ENCODE measurements around the gene NKPD1. TPM values are rescaled to one million over a fixed set of nuclear protein-coding genes. Genes with fewer than 3 reads are reported as not detected.

Gene NKPD1
- total RNA-seq, 8 experiments from 2014 or later = 0.49 to 1.4 (median 0.63) TPM

DNA sequence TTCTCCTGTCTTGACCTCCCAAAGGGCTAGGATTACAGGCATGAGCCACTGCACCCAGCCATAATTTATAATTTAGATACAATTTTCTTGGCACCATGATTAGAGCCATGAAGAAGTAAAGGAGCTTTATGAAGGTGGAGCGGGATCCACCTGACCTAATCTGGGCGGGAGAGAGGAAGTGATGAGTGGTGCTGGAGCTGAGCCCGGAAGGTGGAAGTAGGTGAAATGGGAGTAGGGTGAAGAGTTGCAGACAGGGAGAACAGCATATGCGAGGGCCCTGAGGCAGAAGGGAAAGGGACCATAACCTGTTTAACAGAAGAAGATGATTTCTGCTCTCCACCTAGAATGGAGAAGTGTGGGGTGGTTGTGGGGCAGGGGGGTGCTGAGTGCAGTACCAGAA lies 22.0 kb upstream of the NKPD1 start:
- ATAC-seq (replicated peaks in 6 of 8) = no peak
- no peak overlapping the region for H3K4me3 ChIP-seq
- H3K4me1 ChIP-seq (replicated peaks in 1 of 2) = peaks cover 5 to 6% of the 10 kb centered on the region in 2 donors
- in situ Hi-C loops (cut with MboI; ENCODE audit: low pct_unique_long_range_greater_than_20kb in 2 of 9, low sequenced_read_pairs in 9 of 9, unreplicated experiment in 9 of 9) = no loop called here
- no peak overlapping the region for H3K27ac ChIP-seq
- 71 to 100% (median 88%) methylated on average over 1 to 3 of the region's 4 CpGs; no CpG with 5 or more reads in 2 of the 10 experiments for WGBS, 10 experiments

DNA sequence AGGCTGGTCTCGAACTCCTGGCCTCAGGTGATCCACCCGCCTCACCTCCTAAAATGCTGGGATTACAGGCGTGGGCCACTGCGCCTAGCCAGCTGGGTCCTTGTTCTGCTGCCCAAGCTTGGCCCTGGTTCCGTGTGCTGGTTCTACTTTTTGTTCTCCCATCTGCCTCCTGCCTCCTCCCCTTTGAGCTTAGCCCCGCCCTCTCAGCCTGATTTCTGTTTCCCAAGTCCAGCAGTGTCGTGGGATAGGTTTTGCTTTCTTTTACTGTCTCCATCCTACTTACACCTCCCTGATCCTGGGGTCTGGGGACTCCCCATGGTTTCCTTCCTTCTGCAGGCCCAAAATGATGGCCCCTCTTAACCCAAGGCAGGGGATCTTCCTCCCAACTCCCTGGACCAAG lies 20.2 kb upstream of the NKPD1 start:
- WGBS, 10 experiments = 60 to 100% (median 70%) methylated on average over 1 to 3 of the region's 7 CpGs; no CpG with 5 or more reads in 6 of the 10 experiments
- in situ Hi-C loops (cut with MboI; ENCODE audit: low pct_unique_long_range_greater_than_20kb in 2 of 9, low sequenced_read_pairs in 9 of 9, unreplicated experiment in 9 of 9) = no loop called here
- ATAC-seq (replicated peaks in 6 of 8) = no peak
- peaks cover 8 to 13% of the 10 kb centered on the region in 2 donors for H3K4me1 ChIP-seq (replicated peaks in 1 of 2)
- no peak overlapping the region for H3K27ac ChIP-seq
- H3K4me3 ChIP-seq = no peak overlapping the region

DNA sequence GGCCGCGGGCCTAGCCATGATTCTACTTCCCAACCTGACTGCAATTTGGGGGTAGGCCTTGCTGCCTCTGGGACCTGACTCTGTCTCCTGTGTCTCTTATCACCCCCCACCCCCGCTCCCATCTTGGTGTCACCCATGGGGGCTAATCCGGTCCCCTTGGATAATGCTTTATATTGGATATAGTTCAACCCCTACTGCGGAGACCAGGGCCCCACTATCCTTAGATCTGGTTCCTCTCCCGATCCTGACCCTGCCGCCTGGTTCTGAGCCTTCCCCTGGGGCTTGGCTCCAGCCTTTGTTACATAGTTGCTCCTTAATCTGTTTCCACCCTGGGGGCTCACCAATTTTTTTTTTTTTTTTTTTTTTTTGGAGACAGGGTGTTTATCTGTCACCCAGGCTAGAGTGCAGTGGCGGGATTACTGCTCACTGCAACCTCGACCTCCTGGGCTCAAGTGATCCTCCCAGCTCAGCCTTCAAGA lies 19.1 kb upstream of the NKPD1 start:
- Histone ChIP-seq H3K4me3 (peak overlapping the region; percentile 66 to 94 (median 74)), H3K27ac (no peak overlapping the region), H3K4me1 (replicated peaks in 1 of 2) (peaks cover 8 to 13% of the 10 kb centered on the region in 2 donors)
- 20 to 71% (median 62%) methylated on average over 1 to 4 of the region's 9 CpGs; no CpG with 5 or more reads in 3 of the 10 experiments for WGBS, 10 experiments
- ATAC-seq (replicated peaks in 6 of 8) = no peak
- in situ Hi-C loops (cut with MboI; ENCODE audit: low pct_unique_long_range_greater_than_20kb in 2 of 9, low sequenced_read_pairs in 9 of 9, unreplicated experiment in 9 of 9) = no loop called here

DNA sequence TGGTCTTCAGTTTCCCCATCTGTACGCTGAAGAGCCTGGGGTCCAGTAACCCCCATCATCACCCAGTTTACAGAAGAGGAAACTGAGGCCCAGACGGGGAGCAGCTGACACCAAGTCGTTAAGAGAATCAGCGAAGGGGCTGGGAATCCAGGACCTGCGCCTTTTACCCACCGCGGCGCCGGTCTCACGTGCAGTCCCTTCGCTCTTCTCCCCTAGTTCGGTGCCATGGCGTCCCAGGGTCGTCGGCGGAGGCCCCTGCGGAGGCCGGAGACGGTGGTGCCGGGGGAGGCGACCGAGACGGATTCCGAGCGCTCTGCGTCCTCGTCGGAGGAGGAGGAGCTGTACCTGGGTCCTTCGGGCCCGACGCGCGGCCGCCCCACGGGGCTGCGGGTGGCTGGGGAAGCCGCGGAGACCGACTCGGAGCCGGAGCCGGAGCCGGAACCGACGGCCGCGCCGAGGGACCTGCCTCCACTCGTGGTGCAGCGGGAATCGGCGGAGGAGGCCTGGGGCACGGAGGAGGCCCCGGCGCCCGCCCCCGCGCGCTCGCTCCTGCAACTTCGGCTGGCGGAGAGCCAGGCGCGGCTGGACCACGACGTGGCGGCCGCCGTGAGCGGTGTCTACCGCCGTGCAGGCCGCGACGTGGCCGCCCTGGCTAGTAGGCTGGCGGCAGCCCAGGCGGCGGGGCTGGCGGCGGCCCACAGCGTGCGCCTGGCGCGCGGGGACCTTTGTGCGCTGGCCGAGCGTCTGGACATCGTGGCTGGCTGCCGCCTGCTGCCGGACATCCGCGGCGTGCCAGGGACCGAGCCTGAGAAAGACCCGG lies 18.5 kb upstream of the NKPD1 start:
- ATAC-seq (replicated peaks in 6 of 8) = peak in 2 of 8 experiments; percentile 0 to 1
- Histone ChIP-seq H3K27ac (peak overlapping the region; percentile 34 to 38), H3K4me1 (replicated peaks in 1 of 2) (peaks cover 8 to 13% of the 10 kb centered on the region in 2 donors), H3K4me3 (peak overlapping the region; percentile 66 to 94 (median 74))
- WGBS, 10 experiments = 0 to 8% (median 2%) methylated on average over 5 to 22 of the region's 97 CpGs; no CpG with 5 or more reads in 7 of the 10 experiments
- in situ Hi-C loops (cut with MboI; ENCODE audit: low pct_unique_long_range_greater_than_20kb in 2 of 9, low sequenced_read_pairs in 9 of 9, unreplicated experiment in 9 of 9) = no loop called here

DNA sequence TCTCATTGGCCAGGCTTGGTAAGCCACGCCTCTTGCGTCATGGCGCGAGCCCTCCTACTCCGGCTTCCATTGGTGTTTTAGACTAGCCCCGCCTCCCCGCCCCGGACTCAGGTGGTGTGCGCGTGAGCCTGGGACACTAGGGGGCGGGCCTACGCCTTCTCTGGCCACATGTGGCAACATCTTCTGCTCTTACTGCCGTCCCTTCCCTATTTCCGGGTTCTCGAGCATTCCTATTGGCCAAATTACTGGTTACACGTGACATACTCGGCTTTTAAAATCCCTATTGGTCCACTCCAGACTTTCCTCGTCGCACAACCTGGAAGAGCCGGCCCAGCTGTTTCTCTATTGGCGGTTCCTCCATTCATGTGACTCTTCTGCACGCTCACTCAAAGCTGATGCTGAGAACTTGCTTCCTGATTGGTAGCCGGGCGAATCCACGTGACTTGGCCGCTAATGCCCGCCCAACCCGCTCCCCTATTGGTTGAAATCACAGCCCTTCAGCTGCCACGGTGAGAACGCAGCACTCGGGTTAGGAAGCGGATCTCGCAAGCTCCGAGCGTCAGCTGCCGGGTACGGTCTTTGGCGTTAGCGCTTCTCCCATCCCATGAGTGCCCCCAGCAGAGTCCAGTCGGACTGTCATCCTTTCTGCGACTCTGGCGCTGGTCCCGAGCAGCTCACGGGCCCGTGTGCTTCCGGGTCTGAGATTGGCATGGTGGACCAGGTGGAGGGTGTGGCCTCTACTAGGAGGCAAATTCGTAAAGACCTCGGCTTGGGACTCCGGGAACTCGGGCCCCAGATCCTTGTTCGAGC lies 17.7 kb upstream of the NKPD1 start, which contains the start of gene BLOC1S3:
BLOC1S3 (plus strand) TSS at position 523 of the 810 bp plus-strand sequence. CDS start 513 bp downstream, outside the sequence.
- peaks cover 8 to 13% of the 10 kb centered on the region in 2 donors for H3K4me1 ChIP-seq (replicated peaks in 1 of 2)
- peak within 1 kb of the TSS; percentile 78 to 93 for H3K27ac ChIP-seq
- ATAC-seq (replicated peaks in 6 of 8) = peak; percentile 83 to 92 (median 90)
- 0 to 13% (median 0%) methylated on average over 2 to 30 of the region's 51 CpGs; no CpG with 5 or more reads in 4 of the 10 experiments for WGBS, 10 experiments
- in situ Hi-C loops (cut with MboI; ENCODE audit: low pct_unique_long_range_greater_than_20kb in 2 of 9, low sequenced_read_pairs in 9 of 9, unreplicated experiment in 9 of 9) = no loop called here
- peak within 1 kb of the TSS; percentile 76 to 94 (median 86) for H3K4me3 ChIP-seq

DNA sequence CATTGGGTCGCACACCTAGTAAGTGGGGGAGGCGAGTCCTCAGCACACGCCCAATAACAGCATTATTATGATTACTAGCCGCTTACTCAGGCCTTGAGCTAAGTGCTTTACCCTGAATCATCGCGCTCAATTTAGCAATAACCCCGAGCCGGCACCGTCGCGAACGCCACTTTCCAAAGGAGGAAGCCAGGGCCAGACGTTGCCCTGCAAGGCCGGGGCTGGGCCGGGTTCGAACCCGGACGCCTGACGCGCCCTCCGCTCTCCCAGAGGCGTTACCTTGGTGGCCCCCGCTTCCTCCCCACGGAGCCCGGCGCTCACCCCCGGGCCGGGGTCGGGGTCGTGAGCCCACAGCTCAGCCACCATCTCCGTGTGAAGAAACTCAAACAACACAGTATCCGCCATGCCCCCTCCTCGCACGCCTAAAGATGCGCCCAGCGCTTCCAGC lies 17.1 kb upstream of the NKPD1 start, which contains the start of gene TRAPPC6A:
TRAPPC6A (minus strand) TSS at position 421 of the 445 bp plus-strand sequence; CDS start at position 402, 19 bp downstream.
- peak in 7 of 8 experiments; percentile 2 to 13 (median 3) for ATAC-seq (replicated peaks in 6 of 8)
- H3K4me3 ChIP-seq = peak within 1 kb of the TSS; percentile 76 to 94 (median 86)
- WGBS, 10 experiments = 0 to 7% (median 1%) methylated on average over 1 to 16 of the region's 36 CpGs; no CpG with 5 or more reads in 4 of the 10 experiments
- peaks cover 8 to 13% of the 10 kb centered on the region in 2 donors for H3K4me1 ChIP-seq (replicated peaks in 1 of 2)
- in situ Hi-C loops (cut with MboI; ENCODE audit: low pct_unique_long_range_greater_than_20kb in 2 of 9, low sequenced_read_pairs in 9 of 9, unreplicated experiment in 9 of 9) = no loop called here
- H3K27ac ChIP-seq = peak within 1 kb of the TSS; percentile 78 to 93

DNA sequence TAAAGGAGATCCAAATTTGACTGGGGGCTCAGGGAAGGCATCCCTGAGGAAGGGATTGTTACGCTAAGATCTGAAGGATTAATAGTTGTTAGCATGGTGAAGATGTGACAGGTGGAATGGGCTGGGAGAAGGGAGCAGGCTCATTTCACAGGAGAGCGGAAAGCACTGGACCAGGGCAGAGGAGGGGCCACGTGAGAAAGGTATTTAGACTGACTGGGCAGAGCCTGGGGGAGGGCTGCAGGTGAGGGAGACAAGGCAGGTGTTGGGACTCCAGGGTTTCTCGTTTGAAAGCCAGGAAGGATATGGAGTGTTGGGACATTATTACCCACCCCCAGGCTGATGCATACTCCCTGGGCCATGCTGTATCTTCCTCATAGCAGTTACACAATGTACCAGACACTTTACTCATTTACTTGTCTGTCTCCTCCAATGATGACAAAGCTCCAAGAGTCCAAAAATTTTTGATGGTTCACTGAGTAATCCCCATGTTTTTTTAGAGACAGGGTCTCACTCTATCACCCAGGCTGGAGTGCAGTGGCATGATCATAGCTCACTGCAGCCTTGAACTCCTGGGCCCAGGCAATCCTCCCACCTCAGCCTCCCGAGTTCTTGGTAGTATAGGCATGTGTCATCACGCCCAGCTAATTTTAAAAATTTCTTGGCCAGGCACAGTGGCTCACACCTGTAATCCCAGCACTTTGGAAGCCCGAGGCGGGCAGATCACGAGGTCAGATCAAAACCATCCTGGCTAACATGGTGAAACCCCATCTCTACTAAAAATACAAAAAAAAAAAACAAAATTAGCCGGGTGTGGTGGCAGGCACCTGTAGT lies 14.9 kb upstream of the NKPD1 start:
- no peak for ATAC-seq (replicated peaks in 6 of 8)
- in situ Hi-C loops (cut with MboI; ENCODE audit: low pct_unique_long_range_greater_than_20kb in 2 of 9, low sequenced_read_pairs in 9 of 9, unreplicated experiment in 9 of 9) = no loop called here
- no peak overlapping the region for H3K27ac ChIP-seq
- WGBS, 10 experiments = 0 to 100% (median 80%) methylated on average over 1 to 9 of the region's 10 CpGs
- no peak overlapping the region for H3K4me3 ChIP-seq
- H3K4me1 ChIP-seq (replicated peaks in 1 of 2) = peaks cover 8 to 13% of the 10 kb centered on the region in 2 donors

DNA sequence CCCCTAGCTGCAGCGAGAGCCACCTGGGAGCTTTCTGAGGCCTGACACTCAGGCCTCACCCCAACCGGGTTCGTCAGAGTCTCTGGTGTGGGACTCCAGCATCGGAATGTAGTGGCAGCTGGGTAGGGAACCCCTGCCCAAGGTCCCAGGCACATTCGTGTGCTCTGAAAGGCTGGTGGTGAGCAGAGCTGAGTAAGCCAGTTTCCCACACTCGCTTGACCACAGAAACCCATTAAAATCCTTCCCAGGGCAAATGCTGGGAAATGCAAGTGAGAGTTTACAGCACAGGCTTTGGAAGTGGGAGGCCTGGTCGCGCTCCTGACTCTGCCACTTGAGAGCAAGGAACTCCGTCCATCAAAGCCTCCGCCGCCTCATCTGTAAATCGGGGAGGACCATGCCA lies 13.0 kb upstream of the NKPD1 start:
- no peak for ATAC-seq (replicated peaks in 6 of 8)
- WGBS, 10 experiments = 50 to 95% (median 84%) methylated on average over 1 to 7 of the region's 12 CpGs; no CpG with 5 or more reads in 6 of the 10 experiments
- H3K4me3 ChIP-seq = no peak overlapping the region
- H3K27ac ChIP-seq = no peak overlapping the region
- H3K4me1 ChIP-seq (replicated peaks in 1 of 2) = peaks cover 4 to 7% of the 10 kb centered on the region in 2 donors
- in situ Hi-C loops (cut with MboI; ENCODE audit: low pct_unique_long_range_greater_than_20kb in 2 of 9, low sequenced_read_pairs in 9 of 9, unreplicated experiment in 9 of 9) = no loop called here

DNA sequence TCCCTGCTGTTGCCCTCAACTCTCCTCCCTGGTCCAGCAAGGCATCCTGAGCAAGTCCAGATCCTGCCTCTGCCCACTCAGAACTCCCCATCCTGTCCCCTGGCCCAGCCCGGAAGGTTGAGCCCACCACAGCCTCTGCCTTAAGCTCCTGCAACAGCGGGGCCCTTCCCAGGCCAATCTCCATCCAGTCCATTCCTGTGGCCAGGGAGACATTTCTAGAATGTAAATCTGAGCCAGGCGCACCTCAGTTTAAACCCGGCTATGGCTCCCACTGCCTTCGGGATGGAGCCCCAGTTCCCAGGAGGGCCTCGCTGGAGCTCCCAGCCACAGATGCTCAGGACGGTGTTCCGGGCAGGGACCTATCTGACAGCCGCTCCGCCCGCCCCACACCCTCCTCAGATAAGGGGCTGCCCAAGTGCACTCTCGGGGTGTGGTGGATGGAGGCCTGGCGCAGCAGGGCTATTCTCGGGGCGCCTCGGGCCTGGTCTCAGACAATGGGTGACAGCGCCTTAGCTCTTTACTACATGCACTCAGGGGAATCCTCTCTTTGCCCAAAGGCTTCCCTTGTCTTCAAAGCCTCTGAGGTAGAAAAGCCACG lies 11.9 kb upstream of the NKPD1 start:
- H3K4me1 ChIP-seq (replicated peaks in 1 of 2) = peaks cover 4 to 7% of the 10 kb centered on the region in 2 donors
- H3K4me3 ChIP-seq = no peak overlapping the region
- in situ Hi-C loops (cut with MboI; ENCODE audit: low pct_unique_long_range_greater_than_20kb in 2 of 9, low sequenced_read_pairs in 9 of 9, unreplicated experiment in 9 of 9) = no loop called here
- whole genome bisulfite sequencing, 10 experiments = 93 to 100% (median 100%) methylated on average over 1 to 3 of the region's 18 CpGs; no CpG with 5 or more reads in 7 of the 10 experiments
- no peak overlapping the region for H3K27ac ChIP-seq
- ATAC-seq (replicated peaks in 6 of 8) = no peak

DNA sequence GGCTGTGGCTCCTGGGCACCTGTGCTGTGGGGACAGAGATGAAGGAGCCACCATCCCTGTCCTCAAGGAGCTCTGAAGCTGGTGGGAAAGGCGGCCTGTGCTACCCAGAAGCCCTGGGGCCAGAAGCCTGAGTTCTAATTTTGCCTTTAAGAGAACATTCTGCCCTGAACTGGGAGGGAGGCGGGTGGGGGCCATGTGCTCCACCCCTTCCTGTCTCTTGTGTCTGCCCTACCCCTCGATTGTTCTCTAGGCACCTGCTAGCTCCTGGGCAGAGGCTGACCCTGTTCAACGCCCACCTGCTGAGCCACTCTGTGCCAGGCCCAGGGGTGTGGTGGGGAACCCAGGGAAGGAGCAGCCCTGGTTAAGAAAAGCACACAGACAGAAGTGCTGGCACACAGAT lies 11.4 kb upstream of the NKPD1 start:
- in situ Hi-C loops (cut with MboI; ENCODE audit: low pct_unique_long_range_greater_than_20kb in 2 of 9, low sequenced_read_pairs in 9 of 9, unreplicated experiment in 9 of 9) = no loop called here
- WGBS, 10 experiments = 70% methylated on average over 2 of the region's 4 CpGs; no CpG with 5 or more reads in 9 of the 10 experiments
- Histone ChIP-seq H3K4me3 (no peak overlapping the region), H3K27ac (no peak overlapping the region), H3K4me1 (replicated peaks in 1 of 2) (peaks cover 1 to 4% of the 10 kb centered on the region in 2 donors)
- peak in 1 of 8 experiments; percentile 20 for ATAC-seq (replicated peaks in 6 of 8)

DNA sequence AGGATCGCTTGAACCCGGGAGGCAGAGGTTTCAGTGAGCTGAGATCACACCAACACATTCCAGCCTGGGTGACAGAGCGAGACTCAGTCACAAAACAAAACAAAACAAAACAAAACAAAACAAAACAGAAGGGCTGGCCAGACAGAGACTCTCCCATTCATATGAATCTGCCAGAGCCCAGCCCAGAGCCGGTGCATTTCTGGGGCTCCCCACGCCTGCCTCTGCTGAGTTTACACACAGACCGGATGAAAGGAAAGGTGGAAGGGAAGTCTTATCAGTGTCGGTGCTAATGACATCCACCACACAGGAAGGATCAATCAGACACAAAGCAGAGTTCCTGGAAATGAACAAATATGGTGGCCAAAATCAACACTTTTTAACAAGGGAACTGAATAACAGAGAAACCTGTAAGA lies 10.4 kb upstream of the NKPD1 start:
- H3K4me3 ChIP-seq = no peak overlapping the region
- 25 to 100% (median 55%) methylated on average over 1 to 7 of the region's 7 CpGs; no CpG with 5 or more reads in 3 of the 10 experiments for WGBS, 10 experiments
- H3K4me1 ChIP-seq (replicated peaks in 1 of 2) = peaks cover 9 to 10% of the 10 kb centered on the region in 2 donors
- in situ Hi-C loops (cut with MboI; ENCODE audit: low pct_unique_long_range_greater_than_20kb in 2 of 9, low sequenced_read_pairs in 9 of 9, unreplicated experiment in 9 of 9) = no loop called here
- ATAC-seq (replicated peaks in 6 of 8) = peak in 2 of 8 experiments; percentile 67 to 69
- H3K27ac ChIP-seq = no peak overlapping the region
